Lung (tissue), 12 donors: ENCODE data around the gene GLDN. TPM values are rescaled to one million over a fixed set of nuclear protein-coding genes. Genes with fewer than 3 reads are reported as not detected.

Source experiments
- ATAC-seq: fragments of 200-7000 bp; cut with Tn5 transposase; one replicate; pipeline ENCODE4 v1.9.1; 2020; ENCODE audit warnings: moderate number of reproducible peaks; ENCODE audit not compliant: insufficient read depth, low FRiP score
- DNase-seq, 3 donors: peaks; one replicate each; pipeline ENCODE4 v3.0.0-alpha.2; 2013 to 2017
- H3K27ac ChIP-seq, 2 donors: one replicate each; pipeline ENCODE4 v1.5.1; 2013; ENCODE audit warnings: mild to moderate bottlenecking in 2 of 2, moderate library complexity in 2 of 2, control low read depth in 1 of 2, inconsistent platforms in 1 of 2, low read depth in 1 of 2, low read length in 1 of 2
- H3K27me3 ChIP-seq, 3 donors: one replicate each; pipeline ENCODE4 v1.5.1; 2013; ENCODE audit warnings: low read length in 2 of 3; ENCODE audit not compliant: control insufficient read depth in 3 of 3, insufficient read depth in 3 of 3
- H3K36me3 ChIP-seq, 4 donors: one replicate each; pipeline ENCODE4 v1.5.1; 2013; ENCODE audit warnings: low read length in 4 of 4, mild to moderate bottlenecking in 1 of 4, moderate library complexity in 1 of 4; ENCODE audit not compliant: control insufficient read depth in 4 of 4, insufficient read depth in 4 of 4
- H3K4me1 ChIP-seq, 5 donors: one replicate each; pipeline ENCODE4 v1.5.1; 2013; ENCODE audit warnings: low read length in 5 of 5, mild to moderate bottlenecking in 2 of 5, moderate library complexity in 1 of 5; ENCODE audit not compliant: control insufficient read depth in 5 of 5, insufficient read depth in 5 of 5
- H3K4me3 ChIP-seq: one replicate; pipeline ENCODE4 v1.5.1; 2013; ENCODE audit warnings: mild to moderate bottlenecking, control low read depth, moderate library complexity
- H3K9ac ChIP-seq, 2 donors: one replicate each; pipeline ENCODE4 v1.5.1; 2013; ENCODE audit warnings: low read length in 2 of 2, control low read depth in 1 of 2; ENCODE audit not compliant: insufficient read depth in 1 of 2
- H3K9me3 ChIP-seq, 4 donors: one replicate each; pipeline ENCODE4 v1.5.1; 2013; ENCODE audit warnings: low read length in 3 of 4, mild to moderate bottlenecking in 1 of 4, moderate library complexity in 1 of 4; ENCODE audit not compliant: control insufficient read depth in 4 of 4, insufficient read depth in 3 of 4
- WGBS, 2 donors: extraction: QIAGEN DNeasy Blood & Tissue Kit; methylation state at CpG; one replicate each; pipeline ENCODE4 v1.1.7; 2013; 5-methylcytosine and 5-hydroxymethylcytosine counted together
- polyA plus RNA-seq, 2 donors: library from polyadenylated mRNA; stranded (reverse); fragments of 200-250 nt; gene quantifications; one replicate each; pipeline ENCODE4 v1.2.1, GENCODE V29; 2013
- total RNA-seq, 2 donors: library from RNA; depleted of rRNA in 1 of 2; stranded (reverse); fragments of >200 nt in 1 of 2; gene quantifications; one replicate each; pipeline ENCODE4 v1.2.1, GENCODE V29; 2014 to 2021
- TF ChIP-seq, protein P1 (sequence below): IDR thresholded peaks from 2 replicates; pipeline ENCODE4 v1.5.1; 2012; ENCODE audit warnings: mild to moderate bottlenecking; ENCODE audit errors: control extremely low read depth, extremely low read depth
- donor health status: control.
- donor health status: control.
- donor health status: Bipolar disorder and iron deficiency.
- donor health status: healthy.
- donor health status: DM: yes; HTN: yes; CAD: no.

GLDN gene
- total and polyA plus RNA-seq, 4 donors: 0.82 to 75.8 (median 8.4) TPM

DNA sequence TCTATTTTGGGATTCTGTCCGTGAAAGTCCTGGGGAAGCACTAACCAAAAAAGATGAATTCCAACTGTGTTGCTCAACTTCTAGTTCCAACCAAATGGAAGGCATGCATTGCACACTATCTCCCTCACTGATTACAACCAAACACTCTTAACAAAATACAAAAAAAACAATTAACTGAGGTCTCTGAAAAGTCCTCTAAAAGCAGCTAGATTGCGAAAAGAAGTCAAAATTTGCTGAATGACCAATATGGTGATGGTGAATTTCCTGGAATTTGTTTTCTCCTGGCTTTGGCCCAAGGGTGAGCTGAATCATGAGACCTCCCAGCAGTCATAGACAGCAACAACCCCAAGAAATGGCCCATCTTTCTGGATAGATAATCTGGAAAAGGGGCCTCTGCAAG, 31.4 kb upstream of the GLDN start:
- DNase-seq (peak; percentile 33 to 79 (median 68)), ATAC-seq (peak; percentile 58)
- TF ChIP-seq, protein P1, sequence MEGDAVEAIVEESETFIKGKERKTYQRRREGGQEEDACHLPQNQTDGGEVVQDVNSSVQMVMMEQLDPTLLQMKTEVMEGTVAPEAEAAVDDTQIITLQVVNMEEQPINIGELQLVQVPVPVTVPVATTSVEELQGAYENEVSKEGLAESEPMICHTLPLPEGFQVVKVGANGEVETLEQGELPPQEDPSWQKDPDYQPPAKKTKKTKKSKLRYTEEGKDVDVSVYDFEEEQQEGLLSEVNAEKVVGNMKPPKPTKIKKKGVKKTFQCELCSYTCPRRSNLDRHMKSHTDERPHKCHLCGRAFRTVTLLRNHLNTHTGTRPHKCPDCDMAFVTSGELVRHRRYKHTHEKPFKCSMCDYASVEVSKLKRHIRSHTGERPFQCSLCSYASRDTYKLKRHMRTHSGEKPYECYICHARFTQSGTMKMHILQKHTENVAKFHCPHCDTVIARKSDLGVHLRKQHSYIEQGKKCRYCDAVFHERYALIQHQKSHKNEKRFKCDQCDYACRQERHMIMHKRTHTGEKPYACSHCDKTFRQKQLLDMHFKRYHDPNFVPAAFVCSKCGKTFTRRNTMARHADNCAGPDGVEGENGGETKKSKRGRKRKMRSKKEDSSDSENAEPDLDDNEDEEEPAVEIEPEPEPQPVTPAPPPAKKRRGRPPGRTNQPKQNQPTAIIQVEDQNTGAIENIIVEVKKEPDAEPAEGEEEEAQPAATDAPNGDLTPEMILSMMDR: no peak
- Histone ChIP-seq H3K4me1 (peaks cover 0 to 34% (median 11%) of the 10 kb centered on the region in 5 donors), H3K9me3 (peaks cover 0 to 2% (median 0%) of the 10 kb centered on the region in 4 donors), H3K27ac (no peak overlapping the region), H3K9ac (no peak overlapping the region), H3K36me3 (no peaks in the 10 kb centered on the region), H3K27me3 (no peaks in the 10 kb centered on the region), H3K4me3 (no peak overlapping the region)
- WGBS, 2 donors: 71 to 85% methylated on average over 2 of the region's 2 CpGs

- TF ChIP-seq, protein P1: no peak
- no peak overlapping the region for H3K27ac ChIP-seq
- peaks cover 0 to 34% (median 11%) of the 10 kb centered on the region in 5 donors for H3K4me1 ChIP-seq
Measured at GRCh38 chr15:51311510-51311909, 29.9 kb upstream of the GLDN start.

GRCh38 chr15:51312166-51313073, 29.0 kb upstream of the GLDN start:
- Histone ChIP-seq H3K27me3 (no peaks in the 10 kb centered on the region), H3K4me3 (no peak overlapping the region), H3K9ac (no peak overlapping the region), H3K36me3 (no peaks in the 10 kb centered on the region), H3K4me1 (peaks cover 0 to 34% (median 11%) of the 10 kb centered on the region in 5 donors), H3K27ac (peak overlapping the region in 1 of 2 donors; percentile 35), H3K9me3 (peaks cover 0 to 2% (median 0%) of the 10 kb centered on the region in 4 donors)
- WGBS, 2 donors: 63 to 72% methylated on average over 8 of the region's 8 CpGs
- DNase-seq (peak; percentile 40 to 87 (median 81)), ATAC-seq (no peak)
- TF ChIP-seq, protein P1: no peak

More at GRCh38 chr15:51311510-51311909, 29.9 kb upstream of the GLDN start:
- no peak for DNase-seq
- no peak overlapping the region for H3K4me3 ChIP-seq
- WGBS, 2 donors: 56 to 82% methylated on average over 2 of the region's 2 CpGs
- no peak overlapping the region for H3K9ac ChIP-seq
- no peak for ATAC-seq
- no peaks in the 10 kb centered on the region for H3K36me3 ChIP-seq
- H3K9me3 ChIP-seq: peaks cover 0 to 2% (median 0%) of the 10 kb centered on the region in 4 donors
- no peaks in the 10 kb centered on the region for H3K27me3 ChIP-seq
